Fibroblast of skin of right biceps (primary cell): Measurements from ENCODE around the gene HSPB9.
A peak's percentile ranks its signal among the peaks of the same experiment; 100 is the strongest.

Experiments used
- DNase-seq: peaks from one replicate; pipeline ENCODE4 v3.0.0-alpha.2; 2013

The HSPB9 gene

DNA sequence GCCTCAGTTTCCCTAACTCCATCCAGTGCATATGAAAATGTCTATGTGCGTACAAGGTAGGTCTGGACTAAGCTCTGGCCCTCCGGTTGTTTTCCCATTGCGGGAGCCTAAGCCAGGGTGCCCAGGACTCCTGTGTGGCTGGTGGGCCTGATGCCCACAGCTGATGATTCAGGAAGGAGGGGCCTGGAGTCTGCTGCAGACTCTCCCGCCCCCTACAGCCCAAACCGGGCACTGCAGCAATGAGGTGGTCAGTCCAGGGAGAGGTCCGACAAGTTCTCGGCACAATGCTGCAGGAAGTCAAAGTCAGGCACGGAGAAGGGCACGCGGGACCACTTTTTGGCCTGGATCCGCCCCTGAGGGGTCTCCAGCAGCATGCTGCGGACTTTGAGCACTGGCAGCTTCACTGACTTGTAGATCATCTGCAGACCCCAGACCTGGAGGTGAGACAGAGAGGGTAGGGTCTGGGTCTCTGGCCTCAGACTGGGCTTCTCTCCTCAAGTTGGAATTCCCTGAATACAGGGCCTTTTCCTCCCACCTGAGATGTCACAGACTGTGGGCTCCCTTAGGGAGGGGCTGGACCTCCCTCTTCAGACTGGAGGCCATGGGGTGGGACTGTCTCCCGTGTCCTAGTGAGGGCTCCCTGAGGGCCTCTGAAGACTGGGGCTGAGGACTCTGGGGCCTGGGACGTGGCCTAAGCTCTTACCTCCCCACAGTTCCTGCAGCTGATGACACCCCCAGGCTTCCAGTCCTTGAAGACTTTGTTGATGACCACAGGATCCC lies 20.9 kb upstream of the HSPB9 start:
- DNase-seq, result peak; percentile 56

DNA sequence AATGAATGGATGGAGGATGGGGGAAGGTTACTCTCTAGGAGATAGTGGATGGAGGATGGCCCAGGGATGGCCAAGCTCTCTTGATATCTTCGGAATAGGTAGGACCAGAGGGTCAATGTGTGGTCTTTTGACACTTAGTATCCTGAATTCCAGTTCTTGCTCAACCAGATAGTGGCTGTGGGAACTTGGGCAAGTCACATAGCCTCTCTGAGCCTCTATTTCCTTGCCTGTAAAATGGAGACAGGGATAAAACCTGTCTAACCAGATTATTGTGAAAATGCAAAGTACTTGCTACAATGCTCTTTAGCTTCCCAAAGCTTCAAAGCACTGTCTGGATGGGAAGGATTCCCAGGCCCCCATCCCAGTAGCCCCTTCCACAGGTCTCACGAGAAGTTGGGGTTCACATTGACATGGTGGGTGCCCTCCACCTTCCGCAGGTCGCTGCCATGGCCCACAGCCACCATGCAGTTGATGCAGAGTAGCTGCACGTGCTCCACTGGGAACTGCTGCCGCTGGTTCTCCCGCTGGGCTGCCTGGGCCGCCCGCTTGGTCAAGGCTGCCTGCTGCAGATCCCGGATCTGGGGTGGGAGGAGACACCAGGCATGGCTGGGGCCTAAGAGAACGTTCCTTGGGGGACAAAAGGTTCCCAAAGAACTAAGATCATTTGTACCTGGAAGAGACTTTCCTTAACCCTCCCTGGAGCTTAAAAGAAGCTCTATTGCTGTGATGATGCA lies 19.2 kb upstream of the HSPB9 start:
- no peak for DNase-seq

DNA sequence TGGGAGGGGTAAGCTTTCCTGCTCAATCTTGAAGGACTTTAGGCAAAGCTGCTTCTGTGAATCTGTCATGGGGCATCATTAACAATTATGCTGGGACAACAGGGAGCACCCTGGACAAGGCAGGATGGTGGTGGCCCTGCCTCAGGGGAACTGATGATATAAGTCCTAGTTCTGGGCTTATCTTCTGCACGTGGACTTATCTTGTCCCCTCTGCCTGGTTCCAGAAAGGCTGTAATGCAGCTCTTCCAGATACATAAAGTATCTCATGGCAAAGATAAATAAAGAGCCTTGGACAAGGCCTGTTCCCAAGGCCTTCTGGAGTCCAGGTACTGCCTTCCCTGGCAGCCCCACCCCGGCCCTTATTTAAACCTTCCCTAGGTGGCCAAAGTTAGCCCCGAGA lies 18.3 kb upstream of the HSPB9 start:
- no peak for DNase-seq

DNA sequence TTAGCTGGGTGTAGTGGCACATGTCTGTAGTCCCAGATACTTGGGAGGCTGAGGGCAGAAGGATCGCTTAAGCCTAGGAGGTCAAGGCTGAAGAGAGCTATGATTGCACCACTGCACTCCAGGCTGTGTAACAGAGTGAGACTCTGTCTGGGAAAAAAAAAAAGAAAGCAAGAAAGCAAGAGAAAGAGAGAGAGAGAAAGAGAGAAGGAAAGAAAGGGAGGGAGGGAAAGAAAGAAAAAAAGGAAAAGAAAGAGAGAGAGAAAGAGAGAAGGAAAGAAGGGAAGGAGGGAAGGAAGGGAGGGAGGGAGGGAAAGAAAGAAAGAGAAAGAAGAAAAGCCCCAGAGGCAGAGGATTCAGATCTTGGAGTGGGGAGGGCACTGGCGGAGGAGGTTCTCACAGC lies 16.6 kb upstream of the HSPB9 start:
- DNase-seq, result no peak

DNA sequence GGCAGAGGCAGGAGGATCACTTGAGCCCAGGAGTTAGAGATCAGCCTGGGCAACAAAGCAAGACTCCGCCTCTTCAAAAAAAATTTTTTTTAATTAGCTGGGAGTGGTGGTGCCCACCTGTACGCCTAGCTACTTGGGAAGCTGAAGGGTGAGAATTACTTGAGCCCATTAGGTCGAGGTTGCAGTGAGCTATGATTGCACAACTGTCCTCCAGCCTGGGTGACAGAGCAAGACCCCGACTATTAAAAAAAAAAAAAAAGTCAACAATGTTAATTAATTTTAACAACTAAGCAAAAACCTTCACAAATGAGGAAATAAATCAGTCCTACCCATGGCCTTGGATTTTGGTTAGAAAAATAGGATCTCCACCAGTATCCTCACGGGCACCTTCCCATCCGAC lies 15.5 kb upstream of the HSPB9 start:
- no peak for DNase-seq

DNA sequence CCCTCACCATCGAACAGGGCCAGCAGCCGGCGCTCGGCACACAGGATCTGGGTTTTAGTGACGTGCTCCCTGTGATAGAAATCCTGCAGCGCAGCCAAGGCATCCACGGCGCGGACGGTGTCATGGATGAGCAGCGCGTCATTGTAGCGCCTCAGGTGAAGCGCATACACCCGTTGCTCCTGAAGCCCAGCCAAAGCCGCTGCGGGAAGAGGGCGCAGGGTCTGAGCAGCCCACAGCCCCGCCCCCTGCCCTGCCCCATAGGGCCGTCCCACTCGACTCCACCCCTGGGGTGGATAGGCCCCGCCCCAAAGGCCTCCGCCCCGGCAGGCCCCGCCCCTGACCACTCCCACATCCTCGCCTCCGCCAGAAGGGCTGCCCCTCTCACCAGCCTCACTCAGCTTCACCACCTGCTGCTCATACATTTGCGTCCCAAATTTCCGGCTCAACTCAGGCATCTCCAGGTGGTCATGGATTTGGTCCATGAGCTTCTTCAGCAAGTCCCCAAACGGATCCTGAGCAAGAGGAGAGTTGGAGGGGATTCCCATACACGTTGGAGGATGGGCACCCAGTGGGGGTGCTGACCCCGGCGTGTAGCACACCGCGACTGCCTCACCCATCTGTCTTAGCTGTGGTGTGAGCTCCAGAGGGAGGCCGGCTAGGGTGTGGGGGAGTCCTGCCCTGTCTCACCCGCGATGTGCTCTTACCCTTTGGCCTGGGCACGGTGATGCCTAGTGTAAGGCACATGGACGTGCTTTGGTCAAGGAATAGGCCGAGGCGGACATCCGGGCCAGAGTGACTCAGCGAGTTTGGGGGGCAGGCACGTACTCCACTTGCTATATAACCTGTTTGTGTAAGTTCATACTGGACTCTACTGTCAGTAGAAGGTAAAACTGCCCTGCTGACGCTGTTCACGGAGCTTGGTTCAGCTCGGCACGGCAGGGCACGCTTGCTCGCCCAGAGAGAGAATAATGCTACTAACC lies 14.7 kb upstream of the HSPB9 start:
- peak; percentile 68 for DNase-seq

DNA sequence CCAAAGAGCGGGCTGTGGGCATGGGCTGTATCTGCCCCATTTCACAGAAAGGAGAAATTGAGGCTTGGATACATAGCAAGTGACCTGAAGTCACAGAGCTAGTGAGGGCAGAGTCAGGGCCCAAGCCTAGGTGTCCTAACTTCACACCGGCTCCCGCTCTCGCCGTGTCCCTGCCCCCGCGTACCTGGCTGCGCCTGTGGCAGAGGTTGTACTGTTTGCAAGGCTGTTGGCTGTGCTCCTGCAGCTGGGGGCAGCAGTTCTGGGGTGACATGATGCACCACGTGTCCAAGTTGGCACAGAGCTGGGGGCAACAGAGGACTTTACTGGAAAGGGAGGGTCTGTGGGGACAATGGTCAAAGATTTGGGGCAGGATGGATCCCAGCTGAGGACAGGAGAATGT lies 13.5 kb upstream of the HSPB9 start:
- no peak for DNase-seq

DNA sequence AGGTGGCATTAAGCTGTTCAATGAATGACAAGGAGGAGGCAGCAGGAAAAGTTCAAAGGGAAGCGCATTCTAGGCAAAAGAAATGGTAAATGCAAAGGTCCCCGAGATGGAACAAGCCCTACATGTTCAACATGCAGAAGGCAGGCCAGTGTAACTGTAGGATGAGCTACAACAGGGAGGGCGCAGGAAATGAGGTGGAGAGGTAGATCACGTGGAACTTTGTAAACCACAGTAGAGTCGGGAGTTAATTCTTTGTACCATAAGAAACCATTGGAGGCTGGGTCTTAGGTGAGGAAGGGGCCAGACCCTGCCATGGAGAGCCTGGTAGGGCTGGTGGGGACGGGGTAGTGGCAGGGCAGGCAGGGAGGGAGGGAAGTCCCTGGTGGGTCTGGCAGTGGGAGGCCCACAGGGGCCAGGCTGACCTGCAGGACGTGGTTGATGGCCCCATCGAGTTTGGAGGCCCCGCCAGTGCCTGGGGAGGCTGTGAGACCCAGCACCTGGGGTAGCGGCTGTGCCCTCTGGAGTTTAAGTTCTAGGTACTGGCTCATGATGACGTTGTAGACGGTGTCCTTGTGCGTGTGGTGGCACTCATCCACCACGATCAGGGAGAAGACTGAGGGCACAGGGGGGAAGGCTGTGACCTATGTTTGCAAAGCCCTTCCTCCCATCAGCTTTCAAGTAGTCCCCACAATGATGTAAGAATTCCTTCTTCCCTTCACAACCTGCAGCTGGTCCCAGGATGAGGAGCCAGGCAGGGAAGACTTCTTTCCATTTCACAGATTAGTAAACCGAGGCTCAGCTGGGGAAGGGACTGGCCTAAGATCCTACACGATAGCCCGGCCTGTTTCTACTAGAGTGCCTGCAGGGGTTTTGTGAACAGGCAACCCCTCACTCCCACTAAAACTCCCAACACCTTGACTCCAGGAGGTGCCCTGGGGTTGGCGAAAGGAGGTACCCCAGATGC lies 12.0 kb upstream of the HSPB9 start:
- DNase-seq, result no peak

DNA sequence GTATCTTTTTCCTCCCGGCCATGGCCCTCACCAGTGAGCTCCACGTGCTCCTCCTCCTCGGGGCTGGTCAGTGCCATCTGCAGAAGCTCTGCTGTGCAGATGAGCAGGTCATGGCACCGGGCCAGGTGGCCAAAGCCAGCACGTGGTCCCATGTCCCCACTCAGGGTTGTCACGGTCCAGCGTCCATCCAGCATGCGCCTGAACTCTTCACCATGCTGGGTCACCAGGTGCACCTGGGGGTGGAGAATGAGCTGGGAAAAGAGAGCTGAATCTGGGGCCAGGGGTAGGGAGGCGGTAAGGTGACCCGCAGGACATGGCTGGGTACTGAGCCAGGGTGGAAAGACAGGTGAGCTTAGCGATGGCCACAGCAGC lies 11.4 kb upstream of the HSPB9 start:
- no peak for DNase-seq

DNA sequence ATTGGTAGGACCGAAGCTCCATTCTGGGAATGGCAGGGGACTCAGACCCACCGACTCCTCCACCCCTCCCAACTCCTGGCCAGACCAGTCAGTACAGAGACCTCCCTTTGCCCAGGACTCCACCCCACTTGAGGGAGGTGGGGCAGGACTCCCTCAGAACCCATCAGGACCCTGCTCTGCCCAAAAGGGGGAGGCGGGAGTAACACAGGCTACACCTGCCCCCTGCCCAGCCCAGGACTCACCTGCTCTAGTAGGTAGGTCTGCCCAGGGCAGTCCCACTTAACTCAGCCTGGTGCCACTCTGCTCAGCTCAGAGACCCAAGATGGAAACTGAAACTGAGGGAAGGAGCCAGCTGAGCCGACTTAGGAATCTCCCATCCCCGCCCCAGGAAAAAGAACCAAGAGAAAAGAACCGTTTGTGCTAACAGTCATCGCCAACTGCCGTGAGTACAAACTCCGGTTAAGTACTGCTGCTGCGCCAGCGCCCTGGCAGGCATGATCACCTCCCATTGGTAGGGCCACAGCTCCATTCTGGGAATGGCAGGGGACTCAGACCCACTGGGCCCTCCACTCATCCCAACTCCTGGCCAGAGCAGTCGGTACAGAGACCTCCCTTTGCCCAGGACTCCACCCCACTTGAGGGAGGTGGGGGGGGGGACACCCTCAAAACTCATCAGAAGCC lies 10.6 kb upstream of the HSPB9 start:
- DNase-seq, result peak; percentile 22

DNA sequence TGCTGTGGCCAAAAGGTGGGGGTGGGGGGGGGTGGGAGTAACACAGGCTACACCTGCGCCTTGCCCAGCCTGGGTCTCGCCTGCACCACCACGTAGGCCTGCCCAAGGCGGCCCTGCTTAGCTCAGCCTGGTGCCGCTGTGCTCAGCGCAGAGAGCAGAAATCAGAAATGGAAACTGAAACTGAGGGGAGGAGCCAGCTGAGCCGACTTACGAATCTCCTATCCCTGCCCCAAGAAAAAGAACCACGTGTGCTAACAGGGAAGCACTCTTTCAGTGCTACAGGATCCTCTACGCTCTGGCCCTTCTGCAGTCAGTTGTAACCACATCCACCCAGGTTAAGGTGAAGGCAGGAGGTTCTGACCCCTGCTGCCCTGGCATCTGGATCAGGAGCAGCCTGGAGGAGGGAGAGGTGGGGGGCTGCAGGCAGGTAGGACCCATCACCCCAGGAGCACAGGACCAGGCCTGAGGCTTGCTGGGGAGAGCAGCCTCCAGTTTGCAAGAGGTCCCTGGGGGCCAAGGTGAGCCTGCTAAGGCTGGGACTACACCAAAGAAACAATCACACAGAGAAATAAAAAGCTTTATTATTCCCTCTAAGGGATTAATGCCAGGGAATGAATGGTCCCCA lies 9.9 kb upstream of the HSPB9 start, which contains the start of gene DHX58:
Gene DHX58, minus strand, starts transcription at position 163 of the 625 bp plus-strand sequence. CDS start 822 bp downstream, outside the sequence.
- DNase-seq, result peak; percentile 79

DNA sequence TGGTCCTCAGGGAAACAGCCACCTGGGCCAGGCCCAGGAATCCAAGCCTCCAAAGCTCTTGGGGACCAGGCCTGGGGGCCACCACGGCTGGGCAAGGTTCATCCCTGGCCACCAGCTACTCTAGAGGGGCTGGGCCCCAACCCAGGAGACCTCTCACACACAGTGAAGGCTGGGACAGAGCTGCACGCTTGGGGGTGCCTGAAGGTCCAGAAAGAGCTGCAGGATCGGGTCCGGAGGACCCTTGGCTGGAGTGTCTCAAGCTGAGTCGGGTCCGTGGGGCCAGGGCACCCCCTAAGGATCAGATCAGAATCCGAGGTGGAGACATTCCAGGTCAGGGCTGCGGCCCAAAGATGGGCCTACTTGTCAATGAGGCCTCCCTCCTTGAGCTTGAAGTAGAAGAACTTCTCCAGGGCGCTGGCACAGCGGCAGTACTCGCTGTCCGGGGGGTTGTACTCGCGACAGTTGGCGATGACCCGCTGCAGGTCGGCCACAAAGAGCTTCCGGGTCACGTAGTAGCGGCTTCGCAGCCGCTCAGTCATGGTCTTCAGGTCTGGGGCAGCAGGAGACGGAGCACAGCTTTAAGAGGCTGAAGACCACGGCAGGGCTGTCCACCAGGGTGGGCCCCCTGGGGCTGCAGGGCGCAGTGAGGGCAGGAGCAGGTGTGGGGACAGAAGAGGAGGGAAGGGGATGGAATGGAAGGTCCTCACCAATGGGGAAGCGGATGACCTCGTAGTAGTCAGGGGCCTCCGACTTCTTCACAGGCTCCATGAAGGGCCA lies 9.1 kb upstream of the HSPB9 start:
- DNase-seq, result no peak

DNA sequence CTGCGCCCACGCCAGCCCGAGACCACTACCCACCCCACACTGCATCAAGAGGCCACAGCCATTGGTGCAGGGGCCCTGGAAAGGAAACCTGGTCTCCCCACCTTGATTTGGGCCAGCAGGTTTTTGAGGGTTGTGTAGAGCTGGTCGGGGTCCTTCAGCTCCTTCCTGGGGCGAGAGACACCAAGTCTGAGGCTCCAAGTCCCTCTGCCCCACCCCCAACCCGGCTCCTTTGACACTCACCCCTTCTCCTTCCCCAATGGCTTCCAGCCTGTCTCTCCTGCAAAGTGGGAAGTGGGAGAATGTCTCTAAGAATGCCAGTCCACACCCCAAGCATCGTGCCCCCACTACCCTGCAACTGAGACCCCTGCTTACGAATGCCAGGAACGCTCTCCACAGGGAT lies 8.5 kb upstream of the HSPB9 start:
- DNase-seq, result no peak

DNA sequence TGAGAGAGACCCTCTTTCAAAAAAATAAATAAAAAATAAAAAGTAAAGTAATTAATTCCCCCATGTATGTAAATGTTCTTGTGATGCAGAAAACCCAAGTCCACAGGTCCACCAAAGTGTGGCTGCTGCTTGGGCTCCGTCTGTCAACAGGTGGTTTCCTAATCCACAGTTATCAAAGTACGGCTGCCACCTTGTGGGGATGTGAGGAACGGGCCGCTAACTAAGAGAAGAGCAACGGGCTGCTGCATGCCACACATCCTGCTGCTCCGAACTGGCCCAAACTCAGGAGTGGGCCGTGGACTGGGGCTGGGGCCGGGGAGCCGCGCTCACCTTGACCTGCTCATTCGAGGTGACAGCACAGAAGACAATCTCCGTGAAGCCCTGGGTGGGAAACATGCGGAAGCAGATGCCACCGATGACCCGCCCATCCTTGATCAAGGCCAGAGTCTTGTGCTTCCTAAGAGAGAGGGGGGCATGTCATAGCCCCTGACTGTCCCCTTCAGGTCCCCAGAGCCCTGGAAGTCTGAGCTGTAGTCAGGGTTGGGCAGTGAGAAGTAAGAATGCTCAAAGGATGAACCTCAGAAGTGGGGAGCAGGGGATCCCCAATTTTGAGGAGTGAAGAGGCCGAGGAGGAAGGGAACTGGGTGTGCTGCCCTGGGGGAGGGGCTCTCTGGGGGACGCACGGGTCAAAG lies 5.8 kb upstream of the HSPB9 start:
- peak; percentile 72 for DNase-seq

DNA sequence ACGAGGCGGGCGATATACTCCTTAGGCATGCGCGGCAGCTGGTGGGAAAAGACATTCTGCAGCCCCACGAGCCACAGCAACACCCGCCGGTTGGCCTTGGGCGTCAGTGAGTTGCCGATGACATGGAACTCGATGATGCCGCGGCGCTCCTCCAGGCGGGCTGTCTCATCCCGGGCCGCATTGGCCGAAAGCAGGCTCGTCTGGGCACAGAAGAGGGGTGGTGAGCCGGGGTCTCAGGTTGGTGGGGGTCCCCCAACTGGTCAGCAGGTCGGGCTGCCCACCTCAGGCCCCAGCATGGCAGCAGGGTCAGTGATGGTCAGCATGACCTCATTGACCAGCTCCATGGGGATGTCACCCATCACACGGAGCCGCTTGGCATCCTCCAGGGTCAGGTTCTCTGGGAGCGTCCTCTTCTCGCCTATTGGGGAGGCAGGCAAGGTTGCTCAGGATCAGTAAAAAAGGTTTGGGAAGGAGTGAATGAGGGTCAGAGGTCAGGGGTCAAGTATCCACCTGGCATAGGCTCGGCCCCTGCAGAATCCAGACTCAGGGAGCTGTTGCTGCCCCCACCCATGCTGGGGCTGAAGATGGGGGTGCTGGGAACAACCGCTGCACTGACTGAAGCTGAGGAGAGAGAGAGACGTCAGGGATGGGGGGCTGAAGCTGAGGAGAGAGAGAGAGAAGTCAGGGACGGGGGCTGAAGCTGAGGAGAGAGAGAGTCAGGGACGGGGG lies 5.0 kb upstream of the HSPB9 start:
- no peak for DNase-seq

DNA sequence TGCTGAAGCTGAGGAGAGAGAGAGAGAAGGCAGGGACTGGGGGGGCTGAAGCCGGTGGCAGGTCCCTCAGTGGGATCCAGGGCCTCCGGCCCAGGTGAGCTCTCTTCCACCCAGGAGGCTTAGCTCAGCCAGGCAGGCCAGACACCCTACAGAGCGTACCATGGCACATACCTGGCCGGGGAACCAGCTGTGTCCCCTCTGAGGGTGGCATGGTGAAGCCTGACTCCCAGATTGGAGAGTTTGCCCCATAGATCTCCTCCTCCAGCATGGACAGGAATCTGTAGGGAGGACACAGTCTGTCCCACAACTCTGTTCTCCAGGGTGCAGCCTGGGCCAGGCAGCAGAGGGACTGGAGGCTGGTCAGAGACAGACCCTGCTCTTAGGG lies 4.5 kb upstream of the HSPB9 start:
- DNase-seq, result no peak

DNA sequence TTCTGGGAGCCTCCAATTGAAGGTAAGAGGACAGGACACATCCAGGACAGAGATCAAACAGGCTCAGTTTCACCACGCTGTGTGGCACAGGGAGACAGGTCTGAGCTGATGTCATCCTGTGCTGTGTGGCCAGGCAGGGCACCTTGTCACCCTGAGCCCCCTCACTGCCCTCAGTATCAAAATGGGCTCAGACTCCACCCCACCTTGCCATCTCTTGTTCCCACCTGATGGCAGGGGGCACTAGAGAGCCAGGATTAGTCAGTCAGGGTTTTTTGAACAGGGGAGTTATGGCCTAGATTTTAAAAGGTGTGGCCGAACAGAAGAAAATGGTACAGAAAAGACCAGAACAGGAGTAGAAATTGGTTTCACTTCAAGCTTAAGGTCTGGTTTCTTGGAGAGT lies 4.1 kb upstream of the HSPB9 start:
- DNase-seq, result no peak

DNA sequence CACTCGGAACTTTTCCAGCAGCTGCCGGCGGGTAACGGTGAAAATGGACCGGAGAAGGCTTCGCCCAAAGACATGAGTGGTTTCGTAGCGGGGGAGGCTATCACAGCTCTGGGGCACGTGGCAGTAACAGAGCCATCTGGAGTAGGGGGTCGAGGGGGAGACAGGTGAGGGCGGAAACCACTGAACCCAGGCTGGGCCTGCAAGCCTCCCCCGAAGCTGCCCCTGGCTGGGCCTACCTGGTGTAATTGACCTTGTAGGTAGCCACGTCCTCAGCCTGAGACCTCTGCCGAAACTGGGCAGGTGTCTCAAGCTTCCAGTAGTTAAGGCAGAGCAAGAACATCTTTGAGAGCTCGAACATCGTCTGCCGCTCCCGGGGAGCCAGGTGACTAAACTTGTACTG lies 3.3 kb upstream of the HSPB9 start:
- no peak for DNase-seq
